IPS-18c (cell line): ENCODE data around the gene AGAP1.
"Not testable (repeated sequence)": the region's sequence is repeated elsewhere in the genome, so short reads cannot be mapped to it uniquely, and the experiment has no call there.

Source experiments
- H3K4me3 ChIP-seq: 2 replicates; pipeline ENCODE4 v1.7.0; 2013; ENCODE audit warnings: low read depth, mild to moderate bottlenecking, low read length, moderate library complexity; ENCODE audit not compliant: insufficient read depth
- H3K9me3 ChIP-seq: one replicate; pipeline ENCODE4 v1.6.1; 2013; ENCODE audit warnings: mild to moderate bottlenecking, low read length, moderate library complexity; ENCODE audit not compliant: control insufficient read depth, insufficient read depth

AGAP1 gene

GRCh38 chr2:236083934-236084333 is 590.1 kb downstream of the AGAP1 start:
- H3K9me3 ChIP-seq = no peaks in the 10 kb centered on the region
- H3K4me3 ChIP-seq = no peak overlapping the region

GRCh38 chr2:236085211-236085610 is 591.4 kb downstream of the AGAP1 start:
- no peak overlapping the region for H3K4me3 ChIP-seq
- no peaks in the 10 kb centered on the region for H3K9me3 ChIP-seq

GRCh38 chr2:236085647-236086046 is 591.8 kb downstream of the AGAP1 start:
- Histone ChIP-seq H3K9me3 (no peaks in the 10 kb centered on the region), H3K4me3 (no peak overlapping the region)

GRCh38 chr2:236086403-236086970 is 592.6 kb downstream of the AGAP1 start:
- no peak overlapping the region for H3K4me3 ChIP-seq
- no peaks in the 10 kb centered on the region for H3K9me3 ChIP-seq

GRCh38 chr2:236086971-236087465 is 593.2 kb downstream of the AGAP1 start:
- H3K4me3 ChIP-seq = no peak overlapping the region
- no peaks in the 10 kb centered on the region for H3K9me3 ChIP-seq

GRCh38 chr2:236088368-236089057 is 594.7 kb downstream of the AGAP1 start:
- no peaks in the 10 kb centered on the region for H3K9me3 ChIP-seq

GRCh38 chr2:236089271-236090026 is 595.6 kb downstream of the AGAP1 start:
- no peaks in the 10 kb centered on the region for H3K9me3 ChIP-seq
- H3K4me3 ChIP-seq = no peak overlapping the region

More at GRCh38 chr2:236088368-236089057, 594.7 kb downstream of the AGAP1 start:
- no peak overlapping the region for H3K4me3 ChIP-seq

GRCh38 chr2:236090027-236090382 is 596.2 kb downstream of the AGAP1 start:
- H3K9me3 ChIP-seq = no peaks in the 10 kb centered on the region
- H3K4me3 ChIP-seq = no peak overlapping the region

GRCh38 chr2:236090826-236091225 is 597.0 kb downstream of the AGAP1 start:
- H3K4me3 ChIP-seq = not testable (repeated sequence)

GRCh38 chr2:236092714-236093113 is 598.9 kb downstream of the AGAP1 start:
- no peak overlapping the region for H3K4me3 ChIP-seq

More at GRCh38 chr2:236090826-236091225, 597.0 kb downstream of the AGAP1 start:
- not testable (repeated sequence) for H3K9me3 ChIP-seq

GRCh38 chr2:236093134-236093533 is 599.3 kb downstream of the AGAP1 start:
- Histone ChIP-seq H3K4me3 (no peak overlapping the region), H3K9me3 (no peaks in the 10 kb centered on the region)

More at GRCh38 chr2:236092714-236093113, 598.9 kb downstream of the AGAP1 start:
- no peaks in the 10 kb centered on the region for H3K9me3 ChIP-seq

GRCh38 chr2:236095504-236095903 is 601.7 kb downstream of the AGAP1 start:
- Histone ChIP-seq H3K9me3 (no peaks in the 10 kb centered on the region), H3K4me3 (no peak overlapping the region)

- Histone ChIP-seq H3K4me3 (no peak overlapping the region), H3K9me3 (no peaks in the 10 kb centered on the region)
Measured at GRCh38 chr2:236101311-236101950, 607.6 kb downstream of the AGAP1 start.

- Histone ChIP-seq H3K4me3 (no peak overlapping the region), H3K9me3 (no peaks in the 10 kb centered on the region)
Measured at GRCh38 chr2:236102971-236103370, 609.1 kb downstream of the AGAP1 start.

- Histone ChIP-seq H3K4me3 (no peak overlapping the region), H3K9me3 (no peaks in the 10 kb centered on the region)
Measured at GRCh38 chr2:236103981-236104380, 610.1 kb downstream of the AGAP1 start.

- Histone ChIP-seq H3K4me3 (no peak overlapping the region), H3K9me3 (no peaks in the 10 kb centered on the region)
Measured at GRCh38 chr2:236105955-236106607, 612.2 kb downstream of the AGAP1 start.

- Histone ChIP-seq H3K4me3 (no peak overlapping the region), H3K9me3 (no peaks in the 10 kb centered on the region)
Measured at GRCh38 chr2:236106761-236107160, 612.9 kb downstream of the AGAP1 start.
